GM21619 (cell line): ENCODE measurements around the gene IL37.
A peak's percentile ranks its signal among the peaks of the same experiment; 100 is the strongest.

ENCODE experiments used
- ATAC-seq: cut with Tn5 transposase; IDR thresholded peaks from one replicate; pipeline ENCODE4 v1.9.1; 2021; ENCODE audit not compliant: unreplicated experiment

The IL37 gene

GRCh38 chr2:112910865-112911264 is at the start of gene IL37:
TSS of gene IL37 (plus strand) at chr2:112911165. CDS start at chr2:112913013, 1,848 bp downstream.
- ATAC-seq: no peak

DNA sequence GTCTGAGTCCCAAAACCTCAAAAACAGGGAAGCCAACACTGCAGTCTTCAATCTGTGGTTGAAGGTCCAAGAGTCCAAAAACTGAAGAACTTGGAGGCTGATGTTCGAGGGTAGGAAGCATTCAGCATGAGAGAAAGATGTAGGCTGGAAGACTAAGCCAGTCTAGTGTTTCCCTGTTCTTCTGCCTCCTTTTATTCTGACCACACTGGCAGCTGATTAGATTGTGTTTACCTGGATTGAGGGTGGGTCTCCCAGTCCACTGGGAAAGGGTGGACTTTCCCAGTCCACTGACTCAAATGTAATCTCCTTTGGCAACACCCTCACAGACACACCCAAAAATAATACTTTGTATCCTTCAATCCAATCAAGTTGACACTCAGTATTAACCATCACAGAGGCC is 46.9 kb upstream of the IL37 start:
- ATAC-seq: no peak

GRCh38 chr2:112866128-112866835 is 44.7 kb upstream of the IL37 start:
- no peak for ATAC-seq

DNA sequence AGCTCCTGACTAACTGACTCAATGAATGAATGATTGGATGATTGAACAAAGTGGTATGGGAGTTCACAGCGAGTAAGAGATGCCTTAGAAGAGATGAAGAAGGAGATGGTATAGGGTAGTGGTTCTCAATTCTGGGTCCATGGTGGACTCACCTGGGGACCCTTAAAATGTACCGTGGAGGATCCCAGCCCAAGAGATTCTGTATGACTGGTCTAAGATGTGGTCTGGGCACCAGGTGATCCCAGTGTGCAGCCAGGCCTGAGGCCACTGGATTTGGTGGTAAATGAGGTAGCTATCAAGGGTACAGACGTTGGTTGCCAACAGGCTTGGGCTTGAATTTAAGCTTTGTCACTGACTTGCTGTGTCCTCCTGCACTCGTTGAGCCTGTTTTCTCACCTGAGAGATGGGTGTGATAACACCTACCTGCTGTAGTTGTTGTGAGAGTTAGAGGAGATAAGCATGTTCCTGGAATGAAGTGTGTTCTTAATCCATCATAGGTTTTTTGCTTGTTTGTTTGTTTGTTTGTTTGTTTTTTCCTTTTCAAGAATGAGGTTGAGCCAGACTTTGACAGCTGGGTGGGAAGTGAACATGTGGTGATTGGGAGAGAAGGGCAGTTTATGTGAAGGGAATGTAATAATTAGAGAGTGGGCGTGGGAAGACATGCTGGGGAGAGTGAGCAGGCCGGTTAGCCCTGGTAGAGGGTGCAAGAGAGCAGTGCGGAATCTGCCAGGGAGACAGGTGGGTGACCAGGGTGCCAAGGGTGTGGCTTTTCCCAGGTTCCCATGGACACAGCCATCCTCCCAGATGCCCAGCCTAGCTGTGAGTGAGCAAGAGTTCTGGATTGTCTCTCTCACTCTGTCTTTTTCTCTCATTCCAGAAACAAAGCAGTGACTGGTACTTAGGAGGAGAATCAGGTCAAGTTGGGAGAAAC is 43.0 kb upstream of the IL37 start:
- ATAC-seq: no peak

DNA sequence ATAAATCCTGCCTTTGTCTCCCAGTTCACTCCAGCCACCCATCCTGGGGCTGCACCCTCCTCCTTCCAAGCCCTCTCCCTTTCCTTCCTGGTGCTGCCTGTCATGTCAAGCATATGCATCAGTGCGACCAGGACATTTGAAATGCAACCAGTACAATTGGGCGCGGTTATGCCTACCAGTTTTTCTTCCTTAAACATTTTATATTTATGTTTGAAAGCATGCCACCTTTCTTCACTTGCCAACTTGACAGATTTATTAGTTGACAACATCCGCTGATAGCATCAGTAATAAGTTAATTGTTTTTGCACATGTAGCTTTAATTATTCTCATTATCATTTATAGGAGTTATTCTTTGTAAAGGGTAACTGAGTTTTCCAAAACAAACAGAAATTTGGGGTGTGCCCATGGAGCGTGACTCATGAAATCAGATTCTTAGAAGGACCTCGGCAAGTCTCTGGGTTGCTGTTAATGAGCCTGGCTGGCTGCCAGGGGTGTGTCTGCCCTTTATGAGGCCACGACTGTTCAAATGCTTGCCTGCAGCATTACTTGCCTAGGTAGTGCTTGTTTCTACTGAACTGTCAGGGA is 41.6 kb upstream of the IL37 start:
- ATAC-seq: no peak

GRCh38 chr2:112870841-112871835 is 39.8 kb upstream of the IL37 start:
- ATAC-seq: no peak

DNA sequence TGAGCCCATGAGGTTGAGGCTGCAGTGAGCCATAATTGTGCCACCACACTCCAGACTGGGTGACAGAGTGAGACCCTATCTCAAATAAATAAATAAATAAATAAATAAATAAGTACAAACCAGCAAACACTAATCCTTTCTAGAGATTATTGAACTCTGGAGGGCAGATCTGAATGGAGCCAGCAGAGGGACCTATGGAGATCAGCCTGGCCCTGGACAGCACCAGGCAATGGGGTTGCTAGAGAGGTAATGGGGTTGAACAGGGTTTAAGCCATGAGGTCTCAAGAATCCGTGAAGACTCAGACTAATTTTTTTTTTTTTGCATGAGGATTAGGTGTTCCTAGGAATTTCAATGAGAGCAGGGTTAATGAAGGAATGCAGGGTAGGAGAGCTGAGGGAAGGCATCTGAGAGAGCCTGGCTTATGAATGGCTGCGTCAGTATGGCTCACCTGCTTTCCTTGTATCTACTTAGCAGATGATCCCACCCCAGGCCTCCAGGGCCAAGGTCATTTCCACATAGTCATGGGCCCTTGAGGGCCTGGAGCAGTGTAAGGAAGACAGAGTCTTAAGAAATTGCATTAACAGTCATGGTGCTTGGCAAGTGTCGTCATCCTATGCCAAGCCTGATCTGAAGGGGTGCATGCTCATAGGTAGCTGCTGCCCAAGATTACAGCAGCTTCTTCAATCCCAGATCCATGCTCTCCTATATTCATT is 34.6 kb upstream of the IL37 start:
- no peak for ATAC-seq

GRCh38 chr2:112876971-112877361 is 34.0 kb upstream of the IL37 start:
- ATAC-seq: no peak

DNA sequence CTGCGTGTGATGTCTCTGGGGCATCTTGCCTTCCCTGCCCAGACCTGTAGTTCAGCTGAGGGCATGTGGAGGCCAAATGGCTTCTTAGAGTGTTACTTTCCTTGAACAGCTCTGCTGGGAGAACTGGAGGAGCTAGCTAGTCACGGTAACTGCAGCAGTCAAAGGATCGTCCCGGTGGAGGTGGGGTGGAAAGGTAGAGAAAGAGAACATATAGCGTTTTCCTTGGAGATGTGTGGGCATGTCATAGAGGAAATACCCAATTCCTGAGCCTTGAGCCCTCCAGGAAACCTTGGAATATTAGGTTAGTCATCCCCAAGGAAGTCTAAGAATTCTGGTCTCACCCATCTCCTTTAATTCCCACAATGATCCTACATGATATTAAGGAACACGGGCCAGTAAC is 33.5 kb upstream of the IL37 start:
- no peak for ATAC-seq

- ATAC-seq: no peak
Measured at GRCh38 chr2:112879491-112880041, 31.4 kb upstream of the IL37 start.

GRCh38 chr2:112880091-112880531 is 30.9 kb upstream of the IL37 start:
- no peak for ATAC-seq

GRCh38 chr2:112880696-112881095 is 30.3 kb upstream of the IL37 start:
- no peak for ATAC-seq

DNA sequence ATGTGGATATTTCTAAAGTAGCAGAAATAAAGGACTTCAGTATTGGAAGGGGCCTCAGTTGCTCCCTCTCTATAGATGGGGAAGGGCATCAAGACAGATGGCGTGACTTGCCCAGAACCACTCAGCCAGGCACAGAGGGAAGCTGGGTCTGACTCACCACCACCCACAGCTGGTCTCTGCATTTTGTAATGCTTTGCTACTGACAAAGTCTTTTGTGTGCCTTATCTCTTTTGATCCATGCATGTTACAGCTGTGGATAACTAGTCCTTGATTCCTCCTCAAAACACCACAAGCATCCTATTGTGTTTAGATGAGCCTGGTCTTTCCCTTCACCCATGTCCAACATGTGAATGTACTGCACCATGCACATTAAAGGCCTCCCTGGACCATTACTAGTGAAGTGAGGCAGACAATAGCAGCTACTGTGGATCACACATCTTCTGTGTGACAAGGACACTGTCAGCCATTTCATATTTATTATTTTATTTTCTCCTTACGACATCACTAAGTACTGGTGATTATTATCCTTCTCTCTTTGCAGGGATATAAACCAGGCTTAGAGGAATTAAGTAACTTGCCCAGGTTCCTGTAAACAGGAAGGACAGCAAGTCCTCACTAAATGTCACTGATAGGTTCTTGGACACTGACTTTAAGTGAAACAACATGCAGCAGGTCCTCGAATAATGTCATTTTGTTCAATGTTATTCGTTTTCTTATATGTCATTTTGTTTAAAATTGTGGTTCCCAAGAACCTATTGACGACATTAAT is 29.6 kb upstream of the IL37 start:
- peak; percentile 61 for ATAC-seq

GRCh38 chr2:112883669-112884068 is 27.3 kb upstream of the IL37 start:
- no peak for ATAC-seq

- ATAC-seq: peak; percentile 51
Measured at GRCh38 chr2:112884869-112885505, 26.0 kb upstream of the IL37 start.

DNA sequence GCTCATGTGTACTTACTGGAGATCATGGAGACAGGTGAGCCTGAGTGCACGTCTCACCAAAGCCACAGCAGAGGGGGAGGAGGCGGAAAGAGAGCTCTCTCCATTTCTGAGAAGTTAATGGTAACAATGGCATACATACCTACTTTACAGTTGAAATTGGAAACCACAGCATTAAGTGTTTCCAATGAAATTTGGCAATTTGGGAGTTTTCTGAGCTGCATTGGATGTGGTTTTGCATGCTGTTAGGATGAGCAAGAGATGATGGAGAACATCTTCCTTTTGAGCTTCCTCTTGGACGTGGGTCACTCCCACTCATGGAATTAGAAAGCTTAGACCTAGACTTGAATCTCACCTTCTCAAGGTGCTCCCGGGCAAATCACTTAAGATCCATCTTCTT is 25.5 kb upstream of the IL37 start:
- no peak for ATAC-seq

GRCh38 chr2:112886291-112886690 is 24.7 kb upstream of the IL37 start:
- no peak for ATAC-seq

DNA sequence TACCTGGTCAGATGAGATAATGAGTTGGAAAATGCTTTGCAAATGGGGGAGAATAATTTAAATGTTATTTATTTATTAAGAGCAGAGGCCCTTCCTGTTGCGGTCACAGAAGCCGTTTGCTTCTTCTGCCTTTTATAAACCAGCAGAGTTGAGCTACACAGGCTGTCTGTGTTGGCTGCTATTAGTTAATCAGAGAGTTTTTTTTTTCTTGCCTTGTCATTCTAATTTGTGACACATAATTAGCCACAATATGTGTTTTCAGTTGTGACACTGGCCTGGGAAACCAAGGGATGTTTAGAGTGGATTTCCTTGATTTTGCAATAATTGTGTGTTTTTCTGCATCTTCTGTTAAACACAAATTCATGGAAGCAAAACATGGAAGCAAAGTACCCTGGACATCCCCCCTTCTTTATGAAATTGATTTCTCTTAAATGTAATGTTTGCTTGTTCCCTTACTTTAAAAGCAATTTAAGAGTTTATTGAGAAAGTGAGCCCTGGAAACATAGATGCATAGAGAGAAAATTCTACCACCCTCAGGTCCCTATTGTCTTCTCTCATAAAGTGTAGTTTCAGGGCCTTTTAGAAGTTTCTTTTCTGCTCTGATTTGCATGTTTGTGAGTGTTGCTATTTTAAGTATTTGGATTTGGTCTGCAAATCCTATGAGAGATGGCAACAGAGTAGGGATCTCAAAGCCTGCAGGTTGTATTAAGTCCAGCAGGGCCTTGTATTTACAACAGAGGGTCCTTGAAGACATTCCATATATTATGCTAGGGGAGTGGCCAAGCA is 22.8 kb upstream of the IL37 start:
- no peak for ATAC-seq
